ENCODE measurements around the gene TASL.
"Not testable (repeated sequence)": the region's sequence is repeated elsewhere in the genome, so short reads cannot be mapped to it uniquely, and the experiment has no call there.

The TASL gene

GRCh38 chrX:30572004-30572403 is 5.6 kb downstream of the TASL start:
- H3K36me3 Mint-ChIP-seq (ENCODE audit: low read depth): no peaks in the 10 kb centered on the region
- no peak overlapping the region for H3K27ac Mint-ChIP-seq
- H3K9me3 Mint-ChIP-seq: no peaks in the 10 kb centered on the region
- no peak overlapping the region for H3K4me3 Mint-ChIP-seq
- H3K27me3 Mint-ChIP-seq (ENCODE audit: low read depth, poor library complexity): no peaks in the 10 kb centered on the region
- TF ChIP-seq, protein P1, sequence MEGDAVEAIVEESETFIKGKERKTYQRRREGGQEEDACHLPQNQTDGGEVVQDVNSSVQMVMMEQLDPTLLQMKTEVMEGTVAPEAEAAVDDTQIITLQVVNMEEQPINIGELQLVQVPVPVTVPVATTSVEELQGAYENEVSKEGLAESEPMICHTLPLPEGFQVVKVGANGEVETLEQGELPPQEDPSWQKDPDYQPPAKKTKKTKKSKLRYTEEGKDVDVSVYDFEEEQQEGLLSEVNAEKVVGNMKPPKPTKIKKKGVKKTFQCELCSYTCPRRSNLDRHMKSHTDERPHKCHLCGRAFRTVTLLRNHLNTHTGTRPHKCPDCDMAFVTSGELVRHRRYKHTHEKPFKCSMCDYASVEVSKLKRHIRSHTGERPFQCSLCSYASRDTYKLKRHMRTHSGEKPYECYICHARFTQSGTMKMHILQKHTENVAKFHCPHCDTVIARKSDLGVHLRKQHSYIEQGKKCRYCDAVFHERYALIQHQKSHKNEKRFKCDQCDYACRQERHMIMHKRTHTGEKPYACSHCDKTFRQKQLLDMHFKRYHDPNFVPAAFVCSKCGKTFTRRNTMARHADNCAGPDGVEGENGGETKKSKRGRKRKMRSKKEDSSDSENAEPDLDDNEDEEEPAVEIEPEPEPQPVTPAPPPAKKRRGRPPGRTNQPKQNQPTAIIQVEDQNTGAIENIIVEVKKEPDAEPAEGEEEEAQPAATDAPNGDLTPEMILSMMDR (IDR thresholded peaks at IDR 0.05): no peak
- no peaks in the 10 kb centered on the region for H3K4me1 Mint-ChIP-seq
- DNase-seq: no peak

DNA sequence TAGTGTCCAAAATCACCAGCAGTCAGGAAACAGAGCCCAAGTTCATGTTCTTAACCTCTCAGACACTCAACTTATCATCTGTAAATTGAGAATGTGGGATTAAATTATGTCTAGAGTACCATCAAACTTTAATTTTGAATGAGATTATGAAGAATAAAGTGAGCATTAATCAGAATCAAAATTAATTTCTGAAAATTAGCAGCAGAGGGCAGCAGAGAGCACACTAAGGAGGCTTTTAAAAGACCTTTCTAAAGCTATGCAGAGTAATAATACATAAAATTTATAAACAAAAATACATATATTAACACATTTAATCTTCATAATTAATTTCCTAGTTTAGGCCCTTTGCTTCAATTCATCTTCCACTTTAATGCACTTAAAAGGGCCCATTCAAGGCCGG is 7.1 kb downstream of the TASL start:
- Mint-ChIP-seq H3K4me1 (no peaks in the 10 kb centered on the region), H3K27ac (no peak overlapping the region), H3K27me3 (ENCODE audit: low read depth, poor library complexity) (no peaks in the 10 kb centered on the region), H3K9me3 (no peaks in the 10 kb centered on the region), H3K4me3 (no peak overlapping the region), H3K36me3 (ENCODE audit: low read depth) (no peaks in the 10 kb centered on the region)
- DNase-seq: no peak
- TF ChIP-seq, protein P1 (IDR thresholded peaks at IDR 0.05): peak; percentile 66

- DNase-seq: no peak
- H3K27me3 Mint-ChIP-seq (ENCODE audit: low read depth, poor library complexity): no peaks in the 10 kb centered on the region
- no peaks in the 10 kb centered on the region for H3K36me3 Mint-ChIP-seq (ENCODE audit: low read depth)
- no peaks in the 10 kb centered on the region for H3K4me1 Mint-ChIP-seq
- H3K9me3 Mint-ChIP-seq: peaks cover 3% of the 10 kb centered on the region
- TF ChIP-seq, protein P1 (IDR thresholded peaks at IDR 0.05): no peak
- H3K4me3 Mint-ChIP-seq: no peak overlapping the region
- H3K27ac Mint-ChIP-seq: no peak overlapping the region
Measured at GRCh38 chrX:30568136-30568535, 9.4 kb downstream of the TASL start.

GRCh38 chrX:30563070-30563469 is 14.5 kb downstream of the TASL start:
- DNase-seq; H3K36me3 Mint-ChIP-seq (ENCODE audit: low read depth); H3K4me1 Mint-ChIP-seq; H3K27ac Mint-ChIP-seq; H3K4me3 Mint-ChIP-seq; H3K9me3 Mint-ChIP-seq; H3K27me3 Mint-ChIP-seq (ENCODE audit: low read depth, poor library complexity): not testable (repeated sequence)

DNA sequence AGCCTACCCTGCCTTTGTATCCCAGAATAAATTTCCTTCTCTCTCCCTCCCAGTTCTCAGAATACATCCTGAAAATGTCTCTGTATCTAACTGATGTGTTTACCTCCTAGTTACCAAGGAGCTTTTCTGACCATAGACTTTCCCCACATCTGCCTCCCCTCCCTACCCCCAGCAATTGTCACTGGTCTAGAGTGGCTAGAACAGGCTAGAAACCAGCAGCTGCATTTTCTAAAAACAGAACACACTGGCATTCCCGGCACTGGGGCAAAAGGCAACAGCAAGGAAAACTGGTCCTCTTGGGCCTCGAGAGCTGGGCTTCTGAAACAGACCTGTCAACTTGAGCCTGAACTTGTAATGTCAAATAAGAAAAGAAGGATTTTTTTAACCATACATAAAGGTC is 16.4 kb downstream of the TASL start:
- TF ChIP-seq, protein P1 (IDR thresholded peaks at IDR 0.05): no peak
- peaks cover 3% of the 10 kb centered on the region for H3K9me3 Mint-ChIP-seq
- H3K27me3 Mint-ChIP-seq (ENCODE audit: low read depth, poor library complexity): peaks cover 3% of the 10 kb centered on the region

DNA sequence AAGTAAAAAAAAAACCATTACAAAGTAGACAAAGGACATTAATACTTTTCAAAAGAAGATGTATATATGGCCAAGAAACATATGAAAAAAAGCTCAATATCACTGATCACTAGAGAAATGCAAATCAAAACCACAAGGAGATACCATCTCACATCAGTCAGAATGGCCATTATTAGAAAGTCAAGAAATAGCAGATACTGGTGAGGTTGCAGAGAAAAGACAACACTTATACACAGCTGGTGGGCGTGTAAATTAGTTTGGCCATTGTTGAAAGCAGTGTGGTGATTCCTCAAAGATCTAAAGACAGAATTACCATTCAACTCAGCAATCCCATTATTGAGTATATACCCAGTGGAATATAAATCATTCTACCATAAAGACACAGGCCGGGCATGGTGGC is 39.3 kb downstream of the TASL start:
- TF ChIP-seq, protein P1 (IDR thresholded peaks at IDR 0.05): no peak
- H3K27me3 Mint-ChIP-seq (ENCODE audit: low read depth, poor library complexity): peaks cover 4% of the 10 kb centered on the region
- no peak overlapping the region for H3K4me3 Mint-ChIP-seq
- H3K9me3 Mint-ChIP-seq: peaks cover 4% of the 10 kb centered on the region
- H3K36me3 Mint-ChIP-seq (ENCODE audit: low read depth): no peaks in the 10 kb centered on the region
- no peak overlapping the region for H3K27ac Mint-ChIP-seq
- no peaks in the 10 kb centered on the region for H3K4me1 Mint-ChIP-seq
- no peak for DNase-seq

More for the DNA sequence above, 16.4 kb downstream of the TASL start:
- no peaks in the 10 kb centered on the region for H3K36me3 Mint-ChIP-seq (ENCODE audit: low read depth)
- no peak overlapping the region for H3K27ac Mint-ChIP-seq
- H3K4me3 Mint-ChIP-seq: no peak overlapping the region
- H3K4me1 Mint-ChIP-seq: no peaks in the 10 kb centered on the region
- no peak for DNase-seq

Data from nephron progenitor cell (in vitro differentiated cells).